HEK293T (cell line): ENCODE data around the gene GRPEL1.

Experiments
- ELF4 ChIP-seq: fragments of 450-650 bp; IDR thresholded peaks from 2 replicates; pipeline ENCODE4 v1.6.1; 2017; ENCODE audit warnings: antibody characterized with exemption
- FOXM1 ChIP-seq: fragments of 450-650 bp; IDR thresholded peaks from 2 replicates; pipeline ENCODE4 v1.6.1; 2017; ENCODE audit warnings: mild to moderate bottlenecking, borderline replicate concordance
- HDGF ChIP-seq: fragments of 450-650 bp; IDR thresholded peaks from 2 replicates; pipeline ENCODE4 v1.6.1; 2017; ENCODE audit warnings: antibody characterized with exemption, borderline replicate concordance
- NFRKB ChIP-seq: fragments of 450-650 bp; IDR thresholded peaks from 2 replicates; pipeline ENCODE4 v1.6.1; 2016; ENCODE audit warnings: mild to moderate bottlenecking, moderate library complexity

GRCh38 chr4:7015383-7016035 lies 52.4 kb downstream of the GRPEL1 start:
- no peak for TF ChIP-seq ELF4
- TF ChIP-seq FOXM1 = no peak
- no peak for TF ChIP-seq HDGF
- no peak for TF ChIP-seq NFRKB
